ENCODE data around the gene UBE2K. TPM values are rescaled to one million over a fixed set of nuclear protein-coding genes. Genes with fewer than 3 reads are reported as not detected.

UBE2K gene
- total RNA-seq, 1 experiment from 2014 or later: 126 TPM

- ChIA-PET POLR2A (no interaction called here), RAD21 (ENCODE audit: low non-redundant PET in 1 of 2, low total read pairs in 2 of 2, uncharacterized antibody in 2 of 2, unreplicated experiment in 2 of 2) (no interaction called here), CTCF (no interaction called here)
- H3K4me3 ChIP-seq (replicated peaks in 1 of 2; ENCODE audit: low read depth in 1 of 2, low read length in 2 of 2): no peak overlapping the region
- no peak for TF ChIP-seq EGR1 (IDR thresholded peaks at IDR 0.05; ENCODE audit: low read depth)
- no peak for TF ChIP-seq POLR2A (IDR thresholded peaks at IDR 0.05; ENCODE audit: borderline replicate concordance, extremely low read depth, insufficient read depth, insufficient read length)
- TF ChIP-seq CTCF (IDR thresholded peaks at IDR 0.05 in 2 of 3, conservative IDR thresholded peaks at IDR 0.05 in 1 of 3; ENCODE audit: borderline replicate concordance in 1 of 3, insufficient read depth in 1 of 3, low read depth in 2 of 3, low read length in 2 of 3): no peak
- no peak for TF ChIP-seq ATF3 (IDR thresholded peaks at IDR 0.05)
- no peak for TF ChIP-seq POLR2AphosphoS5 (IDR thresholded peaks at IDR 0.05; ENCODE audit: low read depth, low read length)
- no peak for TF ChIP-seq EZH2phosphoT487 (IDR thresholded peaks at IDR 0.05; ENCODE audit: borderline replicate concordance)
- no peak for TF ChIP-seq ZBTB33 (IDR thresholded peaks at IDR 0.05; ENCODE audit: extremely low read depth, insufficient replicate concordance, low read length)
- no peak for TF ChIP-seq CBX3 (IDR thresholded peaks at IDR 0.05; ENCODE audit: low read depth)
- TF ChIP-seq SRF (IDR thresholded peaks at IDR 0.05; ENCODE audit: low read depth): no peak
- no peak for TF ChIP-seq EZH2 (IDR thresholded peaks at IDR 0.05)
- no peak for TF ChIP-seq ZNF274 (IDR thresholded peaks at IDR 0.05; ENCODE audit: low read depth, low read length)
- peaks cover 4 to 6% of the 10 kb centered on the region in 2 experiments; a peak in 2 of 4 replicates for H3K4me1 ChIP-seq (ENCODE audit: control insufficient read depth in 1 of 2, insufficient read depth in 2 of 2, low read length in 2 of 2)
- BruUV-seq (replicated peaks): no TSS peak
- no peaks in the 10 kb centered on the region for H3K9me2 ChIP-seq (ENCODE audit: insufficient read depth)
- H3K79me2 ChIP-seq (ENCODE audit: insufficient read depth, low read length): peaks cover 97% of the 10 kb centered on the region
- intact Hi-C loops (cut with micrococcal nuclease): no loop called here
- H3K27ac ChIP-seq (ENCODE audit: low read depth, low read length): no peak overlapping the region
- peaks cover 2 to 9% of the 10 kb centered on the region in 2 experiments; a peak in 1 of 4 replicates for H3K36me3 ChIP-seq (ENCODE audit: control insufficient read depth in 1 of 2, insufficient read depth in 2 of 2, low read length in 2 of 2)
- no peak overlapping the region for H3K9ac ChIP-seq (ENCODE audit: low read length)
- ATAC-seq: no peak
- H4K20me1 ChIP-seq (ENCODE audit: insufficient read depth): peaks cover 39% of the 10 kb centered on the region
- no peak for DNase-seq (ENCODE audit: low read depth, low spot score)
- H2AFZ ChIP-seq (ENCODE audit: low read depth, low read length, poor library complexity, severe bottlenecking): no peak overlapping the region
- no peaks in the 10 kb centered on the region for H3K9me3 ChIP-seq (ENCODE audit: control insufficient read depth in 1 of 2, insufficient read depth in 1 of 2, low read depth in 1 of 2, low read length in 2 of 2)
- H3K27me3 ChIP-seq (ENCODE audit: insufficient read depth, low read length): no peaks in the 10 kb centered on the region
- H3K4me2 ChIP-seq (ENCODE audit: low read length): no peak overlapping the region
Observed at GRCh38 chr4:39714166-39714565, 16.2 kb downstream of the UBE2K start.
